Loucy (cell line): ENCODE data around the gene PIWIL1.
A peak's percentile ranks its signal among the peaks of the same experiment; 100 is the strongest.

Experiments
- H2AFZ ChIP-seq: fragments of 200-600 bp; sonication (generic); 2 replicates; pipeline ENCODE4 v1.6.0; 2016; ENCODE audit warnings: antibody characterized with exemption, mild to moderate bottlenecking, low read length, moderate library complexity
- H3F3A ChIP-seq: fragments of 200-600 bp; 2 replicates; pipeline ENCODE4 v1.6.0; 2016; ENCODE audit warnings: antibody characterized with exemption, low read depth, mild to moderate bottlenecking
- H3K27me3 ChIP-seq: fragments of 200-600 bp; sonication (generic); 2 replicates; pipeline ENCODE4 v1.6.1; 2014; ENCODE audit warnings: low read length, mild to moderate bottlenecking; ENCODE audit not compliant: insufficient read depth, poor library complexity, severe bottlenecking
- H3K36me3 ChIP-seq: fragments of 200-600 bp; sonication (generic); 2 replicates; pipeline ENCODE4 v1.6.1; 2016; ENCODE audit warnings: low read length; ENCODE audit not compliant: insufficient read depth
- H3K4me1 ChIP-seq: fragments of 200-600 bp; sonication (generic); 2 replicates; pipeline ENCODE4 v1.5.1; 2014; ENCODE audit warnings: low read length, mild to moderate bottlenecking; ENCODE audit not compliant: insufficient read depth, poor library complexity, severe bottlenecking
- H3K4me2 ChIP-seq: fragments of 200-600 bp; sonication (generic); 2 replicates; pipeline ENCODE4 v1.6.0; 2014; ENCODE audit warnings: antibody characterized with exemption, low read length, low read depth, mild to moderate bottlenecking; ENCODE audit not compliant: poor library complexity, severe bottlenecking
- H3K4me3 ChIP-seq: fragments of 200-600 bp; sonication (generic); 2 replicates; pipeline ENCODE4 v1.5.1; 2014; ENCODE audit warnings: low read length, mild to moderate bottlenecking, mixed read lengths; ENCODE audit not compliant: poor library complexity, severe bottlenecking
- H3K79me2 ChIP-seq: fragments of 200-600 bp; sonication (generic); 2 replicates; pipeline ENCODE4 v1.6.1; 2014; ENCODE audit warnings: low read length; ENCODE audit not compliant: insufficient read depth
- H3K9ac ChIP-seq: fragments of 200-600 bp; sonication (generic); 2 replicates; pipeline ENCODE4 v1.6.0; 2014; ENCODE audit warnings: mild to moderate bottlenecking, low read depth, low read length, moderate library complexity; ENCODE audit not compliant: poor library complexity, severe bottlenecking
- H3K9me2 ChIP-seq: fragments of 200-600 bp; sonication (generic); replicated peaks from 2 replicates; pipeline ENCODE4 v1.6.1; 2016; ENCODE audit warnings: low read depth, low read length, mixed read lengths
- H3K9me3 ChIP-seq: fragments of 200-600 bp; sonication (generic); 2 replicates; pipeline ENCODE4 v1.6.1; 2014; ENCODE audit warnings: mild to moderate bottlenecking, antibody characterized with exemption, low read length, low read depth; ENCODE audit not compliant: insufficient read depth
- H4K20me1 ChIP-seq: fragments of 200-600 bp; sonication (generic); 2 replicates; pipeline ENCODE4 v1.6.0; 2014; ENCODE audit warnings: antibody characterized with exemption, low read length, mild to moderate bottlenecking; ENCODE audit not compliant: insufficient read depth, poor library complexity, severe bottlenecking
- CTCF ChIP-seq: fragments of 200-600 bp; sonication (generic); conservative IDR thresholded peaks from 2 replicates; pipeline ENCODE4 v1.5.1; 2014; ENCODE audit warnings: mild to moderate bottlenecking, antibody characterized with exemption, low read length
- EZH2phosphoT487 ChIP-seq: fragments of 200-600 bp; IDR thresholded peaks from 2 replicates; pipeline ENCODE4 v1.6.1; 2018; ENCODE audit warnings: antibody characterized with exemption, mild to moderate bottlenecking, moderate library complexity, borderline replicate concordance

Gene PIWIL1

DNA sequence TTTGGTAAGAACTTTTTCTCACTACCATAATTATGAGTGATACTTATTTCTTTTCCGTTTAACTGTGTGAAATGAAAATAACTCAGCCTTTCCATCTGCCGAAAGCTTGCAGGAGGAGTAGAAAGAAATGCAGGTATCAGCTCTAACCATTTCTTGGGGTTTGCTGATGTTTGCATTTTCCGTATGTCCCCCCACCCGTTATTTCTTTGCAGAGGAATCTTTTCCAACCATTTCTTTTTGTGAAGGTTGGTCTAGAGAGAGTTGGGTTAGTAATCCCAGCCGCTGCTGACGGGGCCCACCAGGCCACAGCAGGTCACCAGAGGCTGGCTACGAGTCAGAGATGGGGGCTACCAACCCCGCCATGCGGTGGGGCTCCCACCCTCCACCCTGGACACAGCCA is 7.0 kb upstream of the PIWIL1 start:
- Histone ChIP-seq H4K20me1 (no peaks in the 10 kb centered on the region), H3K27me3 (no peaks in the 10 kb centered on the region), H3K4me2 (no peak overlapping the region), H2AFZ (no peak overlapping the region), H3K9ac (no peak overlapping the region), H3K36me3 (no peaks in the 10 kb centered on the region), H3K9me2 (no peaks in the 10 kb centered on the region), H3K4me1 (no peaks in the 10 kb centered on the region), H3K79me2 (no peaks in the 10 kb centered on the region), H3K9me3 (no peaks in the 10 kb centered on the region), H3F3A (no peaks in the 10 kb centered on the region), H3K4me3 (no peak overlapping the region)
- no peak for TF ChIP-seq CTCF
- TF ChIP-seq EZH2phosphoT487, result no peak

DNA sequence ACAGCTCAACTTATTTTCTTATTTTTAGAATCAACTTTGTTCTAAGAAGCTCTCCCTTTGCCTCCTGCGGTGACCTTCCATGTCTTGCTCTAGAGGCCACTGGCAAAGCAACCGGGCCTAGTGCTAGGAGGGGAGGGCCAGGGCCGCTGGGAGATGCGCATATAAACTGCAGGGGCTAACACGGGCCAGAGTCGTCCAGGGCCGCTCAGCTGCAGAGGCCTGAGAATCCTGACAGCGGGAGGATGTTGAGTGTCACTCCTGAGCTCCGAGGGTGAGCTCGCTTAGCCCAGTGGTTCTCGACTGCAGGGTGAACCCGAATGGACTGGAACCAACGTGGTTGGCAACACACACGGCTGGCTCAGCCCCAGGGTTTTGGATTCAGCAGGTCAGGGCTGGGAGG is 6.5 kb upstream of the PIWIL1 start:
- Histone ChIP-seq H3K27me3 (no peaks in the 10 kb centered on the region), H3K4me2 (no peak overlapping the region), H3K9ac (no peak overlapping the region), H2AFZ (no peak overlapping the region), H3K9me3 (no peaks in the 10 kb centered on the region), H3K9me2 (no peaks in the 10 kb centered on the region), H3K4me1 (no peaks in the 10 kb centered on the region), H3F3A (no peaks in the 10 kb centered on the region), H3K36me3 (no peaks in the 10 kb centered on the region), H3K4me3 (no peak overlapping the region), H4K20me1 (no peaks in the 10 kb centered on the region), H3K79me2 (no peaks in the 10 kb centered on the region)
- TF ChIP-seq CTCF, result no peak
- TF ChIP-seq EZH2phosphoT487, result no peak

DNA sequence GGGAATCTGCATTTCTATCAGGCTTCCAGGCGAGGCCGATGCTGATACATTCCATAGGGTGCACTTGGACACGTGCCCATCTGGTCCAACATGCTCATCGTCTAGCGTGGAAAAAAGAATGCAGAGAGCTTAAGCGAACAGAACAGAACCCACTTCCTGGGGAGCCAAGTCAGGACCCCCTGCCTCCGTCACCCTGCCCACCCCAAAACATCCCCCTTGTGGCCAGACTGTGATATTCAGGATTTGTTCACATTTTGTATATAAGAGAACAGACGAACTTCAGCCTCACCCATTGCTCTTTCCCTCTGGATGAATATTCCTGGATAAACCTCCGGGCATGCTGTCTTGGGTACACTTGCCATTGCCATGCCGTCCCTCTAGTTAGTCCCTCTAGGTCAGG is 4.3 kb upstream of the PIWIL1 start:
- Histone ChIP-seq H3K9me3 (no peaks in the 10 kb centered on the region), H3K36me3 (no peaks in the 10 kb centered on the region), H3K27me3 (no peaks in the 10 kb centered on the region), H3K4me3 (no peak overlapping the region), H3K9me2 (no peaks in the 10 kb centered on the region), H4K20me1 (no peaks in the 10 kb centered on the region), H3F3A (no peaks in the 10 kb centered on the region), H3K79me2 (no peaks in the 10 kb centered on the region), H2AFZ (no peak overlapping the region), H3K4me1 (no peaks in the 10 kb centered on the region), H3K9ac (no peak overlapping the region), H3K4me2 (no peak overlapping the region)
- no peak for TF ChIP-seq EZH2phosphoT487
- TF ChIP-seq CTCF, result peak; percentile 28; the same call in 1 of the 2 replicates
